GM23338 (cell line): Measurements from ENCODE around the gene TTC9C.
A peak's percentile ranks its signal among the peaks of the same experiment; 100 is the strongest.

Experiments
- CREB1 ChIP-seq: fragments of 250-450 bp; sonication (Bioruptor Pico); IDR thresholded peaks from 2 replicates; pipeline ENCODE4 v1.5.0; 2020; ENCODE audit warnings: low read depth, mild to moderate bottlenecking, moderate library complexity
- EZH2 ChIP-seq: fragments of 200-600 bp; sonication (generic); IDR thresholded peaks from one replicate; pipeline ENCODE4 v1.8.0; 2017; ENCODE audit warnings: antibody characterized with exemption, mild to moderate bottlenecking, low read depth; ENCODE audit not compliant: unreplicated experiment
- EZH2phosphoT487 ChIP-seq: fragments of 200-600 bp; sonication (generic); IDR thresholded peaks from one replicate; pipeline ENCODE4 v1.8.1; 2018; ENCODE audit warnings: antibody characterized with exemption; ENCODE audit not compliant: unreplicated experiment
- POLR2AphosphoS5 ChIP-seq: IDR thresholded peaks from 2 replicates; pipeline ENCODE4 v1.6.1; 2016; ENCODE audit warnings: antibody characterized with exemption, low read depth
- ZNF114 ChIP-seq: fragments of 250-450 bp; sonication (Bioruptor Pico); IDR thresholded peaks from 2 replicates; pipeline ENCODE4 v1.5.0; 2020; ENCODE audit warnings: mild to moderate bottlenecking, moderate library complexity
- TF ChIP-seq, protein P1 (sequence below), 2 experiments: fragments of 200-600 bp in 1 of 2; sonication (generic) in 1 of 2; conservative IDR thresholded peaks; 2 replicates each; pipeline versions ENCODE4 v1.5.1 to v1.6.1; 2016 to 2017; ENCODE audit warnings: antibody characterized with exemption in 2 of 2, low read depth in 2 of 2, mild to moderate bottlenecking in 2 of 2, moderate library complexity in 1 of 2

DNA sequence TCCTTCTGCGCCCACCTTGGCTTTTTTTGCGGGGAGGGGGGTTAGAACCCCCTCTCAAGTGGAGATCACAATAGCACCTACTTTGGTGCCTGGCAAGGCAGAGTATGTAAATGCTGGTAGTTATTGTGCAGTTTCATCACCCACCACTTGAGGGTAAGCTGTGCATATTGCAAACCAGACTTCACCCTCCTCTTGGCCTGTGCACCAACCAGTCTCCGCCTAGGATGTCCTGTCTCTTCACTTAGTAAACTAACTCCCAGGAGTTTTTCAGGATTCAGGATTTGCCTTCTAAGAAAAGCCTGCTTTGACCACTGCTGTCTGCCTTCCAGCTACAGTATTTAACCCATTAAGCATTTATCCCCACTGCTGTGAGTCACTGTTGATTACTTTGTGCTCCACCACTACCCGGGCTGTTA, 47.5 kb upstream of the TTC9C start:
- TF ChIP-seq, protein P1, sequence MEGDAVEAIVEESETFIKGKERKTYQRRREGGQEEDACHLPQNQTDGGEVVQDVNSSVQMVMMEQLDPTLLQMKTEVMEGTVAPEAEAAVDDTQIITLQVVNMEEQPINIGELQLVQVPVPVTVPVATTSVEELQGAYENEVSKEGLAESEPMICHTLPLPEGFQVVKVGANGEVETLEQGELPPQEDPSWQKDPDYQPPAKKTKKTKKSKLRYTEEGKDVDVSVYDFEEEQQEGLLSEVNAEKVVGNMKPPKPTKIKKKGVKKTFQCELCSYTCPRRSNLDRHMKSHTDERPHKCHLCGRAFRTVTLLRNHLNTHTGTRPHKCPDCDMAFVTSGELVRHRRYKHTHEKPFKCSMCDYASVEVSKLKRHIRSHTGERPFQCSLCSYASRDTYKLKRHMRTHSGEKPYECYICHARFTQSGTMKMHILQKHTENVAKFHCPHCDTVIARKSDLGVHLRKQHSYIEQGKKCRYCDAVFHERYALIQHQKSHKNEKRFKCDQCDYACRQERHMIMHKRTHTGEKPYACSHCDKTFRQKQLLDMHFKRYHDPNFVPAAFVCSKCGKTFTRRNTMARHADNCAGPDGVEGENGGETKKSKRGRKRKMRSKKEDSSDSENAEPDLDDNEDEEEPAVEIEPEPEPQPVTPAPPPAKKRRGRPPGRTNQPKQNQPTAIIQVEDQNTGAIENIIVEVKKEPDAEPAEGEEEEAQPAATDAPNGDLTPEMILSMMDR (conservative IDR thresholded peaks at IDR 0.05; ENCODE audit: low read depth in 2 of 2), result peak; percentile 28 to 50; a peak in 2 of 4 replicates
- TF ChIP-seq POLR2AphosphoS5, result no peak
- TF ChIP-seq EZH2phosphoT487, result no peak
- TF ChIP-seq EZH2, result no peak
- TF ChIP-seq ZNF114 (CRISPR knock-in tag), result no peak
- no peak for TF ChIP-seq CREB1
